Peyer's patch (tissue), 4 donors: ENCODE results near the gene KATNA1.

Source experiments
- POLR2A ChIP-seq, 2 donors: fragments of 450-650 bp; IDR thresholded peaks; one replicate each; pipeline ENCODE4 v1.5.1; 2017; ENCODE audit warnings: antibody characterized with exemption in 2 of 2, mild to moderate bottlenecking in 2 of 2, moderate library complexity in 2 of 2
- TF ChIP-seq, protein P1 (sequence below), 6 experiments: fragments of 450-650 bp in 4 of 6; fragments of 200-600 bp in 2 of 6; sonication (generic) in 1 of 6; IDR thresholded peaks; one replicate each; pipeline ENCODE4 v1.5.1; 2017 to 2019; ENCODE audit warnings: antibody characterized with exemption in 6 of 6, mild to moderate bottlenecking in 3 of 6, moderate library complexity in 1 of 6

DNA sequence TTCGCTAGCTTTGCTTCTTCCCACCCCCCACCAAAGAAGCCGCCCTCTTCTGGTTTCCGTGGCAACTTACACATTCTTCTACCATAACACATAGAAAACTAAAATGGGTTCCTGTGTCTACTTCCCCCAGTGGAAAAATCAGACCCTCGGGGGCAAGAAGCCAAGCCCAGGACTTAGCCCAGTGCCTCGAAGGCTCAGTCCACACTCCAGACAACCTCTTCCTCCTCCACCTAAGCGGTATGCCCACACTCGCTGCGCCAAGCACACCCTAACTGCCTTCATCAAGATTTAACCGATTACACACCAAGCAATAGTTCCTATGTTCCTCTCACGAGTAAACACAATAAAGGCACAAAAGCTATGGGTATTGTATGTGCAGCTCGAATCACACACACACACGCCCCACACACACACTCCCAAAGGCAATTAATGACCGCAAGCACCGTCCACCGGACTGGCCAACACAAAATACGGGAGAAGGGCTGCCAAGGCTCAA lies 103.2 kb downstream of the KATNA1 start:
- no peak for TF ChIP-seq POLR2A (IDR thresholded peaks at IDR 0.05)
- TF ChIP-seq, protein P1, sequence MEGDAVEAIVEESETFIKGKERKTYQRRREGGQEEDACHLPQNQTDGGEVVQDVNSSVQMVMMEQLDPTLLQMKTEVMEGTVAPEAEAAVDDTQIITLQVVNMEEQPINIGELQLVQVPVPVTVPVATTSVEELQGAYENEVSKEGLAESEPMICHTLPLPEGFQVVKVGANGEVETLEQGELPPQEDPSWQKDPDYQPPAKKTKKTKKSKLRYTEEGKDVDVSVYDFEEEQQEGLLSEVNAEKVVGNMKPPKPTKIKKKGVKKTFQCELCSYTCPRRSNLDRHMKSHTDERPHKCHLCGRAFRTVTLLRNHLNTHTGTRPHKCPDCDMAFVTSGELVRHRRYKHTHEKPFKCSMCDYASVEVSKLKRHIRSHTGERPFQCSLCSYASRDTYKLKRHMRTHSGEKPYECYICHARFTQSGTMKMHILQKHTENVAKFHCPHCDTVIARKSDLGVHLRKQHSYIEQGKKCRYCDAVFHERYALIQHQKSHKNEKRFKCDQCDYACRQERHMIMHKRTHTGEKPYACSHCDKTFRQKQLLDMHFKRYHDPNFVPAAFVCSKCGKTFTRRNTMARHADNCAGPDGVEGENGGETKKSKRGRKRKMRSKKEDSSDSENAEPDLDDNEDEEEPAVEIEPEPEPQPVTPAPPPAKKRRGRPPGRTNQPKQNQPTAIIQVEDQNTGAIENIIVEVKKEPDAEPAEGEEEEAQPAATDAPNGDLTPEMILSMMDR (IDR thresholded peaks at IDR 0.05): no peak
